ENCODE data around the gene DQX1. TPM values are rescaled to one million over a fixed set of nuclear protein-coding genes. Genes with fewer than 3 reads are reported as not detected.

DQX1 gene
- total and polyA plus RNA-seq, 2 of the 8 experiments (the other 6 are each of a cell fraction or from before 2014, with no cell fraction given), result 0.76 to 1.1 TPM

DNA sequence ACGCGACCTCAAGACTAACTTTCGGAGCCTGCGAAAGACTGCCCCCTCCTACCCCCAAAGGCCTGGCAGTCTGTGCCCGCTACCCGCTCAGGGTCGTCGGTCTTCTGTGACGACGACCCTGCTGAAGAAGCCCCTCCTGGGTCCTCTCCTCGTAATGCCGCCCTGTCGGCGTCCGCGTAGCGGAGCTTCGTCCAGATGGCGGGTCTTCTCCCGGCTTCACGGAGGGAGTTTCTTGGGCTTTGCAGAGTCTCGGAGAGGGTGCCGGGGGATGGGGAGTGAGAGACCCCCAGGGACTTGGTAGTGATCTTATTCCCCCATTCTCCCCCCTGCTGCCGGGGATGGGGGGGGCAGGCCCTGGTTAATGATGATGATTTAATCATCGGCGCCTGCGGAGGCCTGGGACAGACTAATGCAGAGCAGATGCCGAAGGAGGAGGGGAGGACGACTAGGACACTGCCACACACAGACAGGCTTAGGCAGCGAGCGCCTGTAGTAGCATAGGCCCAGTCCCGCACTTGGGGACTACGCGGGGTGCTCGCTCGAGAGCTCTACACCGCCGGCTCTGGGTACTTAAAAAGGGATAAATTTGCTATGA is 18.0 kb downstream of the DQX1 start (continued):
- TF ChIP-seq CHD7 (IDR thresholded peaks at IDR 0.05; ENCODE audit: insufficient replicate concordance, low read length), result no peak
- TF ChIP-seq SIRT6 (IDR thresholded peaks at IDR 0.05; ENCODE audit: low read length), result no peak
- no peak for TF ChIP-seq EP300 (IDR thresholded peaks at IDR 0.05; ENCODE audit: borderline replicate concordance in 1 of 2, low read depth in 2 of 2, low read length in 2 of 2)
- TF ChIP-seq SIN3A (conservative IDR thresholded peaks at IDR 0.05 in 1 of 2, IDR thresholded peaks at IDR 0.05 in 1 of 2; ENCODE audit: low read depth in 1 of 2, low read length in 2 of 2), result 0 out of 4 replicates have a peak, but pooled peaks of 1 of the 2 experiments have one; percentile 12
